Activated CD8-positive, alpha-beta memory T cell treated with anti-CD3 and anti-CD28 coated beads, Interleukin-2, amount 10 ng/mL, durations not matched to agents 7 days and 5 days (primary cell): Measurements from ENCODE around the gene CD7. TPM values are rescaled to one million over a fixed set of nuclear protein-coding genes. Genes with fewer than 3 reads are reported as not detected.
A peak's percentile ranks its signal among the peaks of the same experiment; 100 is the strongest.

Source experiments
- ATAC-seq: fragments of 150-1000 bp; cut with Tn5 transposase; one replicate; pipeline ENCODE4 v1.10.0; 2021; ENCODE audit warnings: moderate library complexity
- CTCF ChIA-PET: fragments of 350-600 bp; sonication (Branson Sonifier 250); formaldehyde crosslinking; loops from one replicate; lab custom pipeline; 2021; ENCODE audit warnings: antibody characterized with exemption; lab: Charles Lee
- DNase-seq: peaks from one replicate; pipeline ENCODE4 v3.0.0-alpha.2; 2020
- H3K27ac Mint-ChIP-seq: one replicate; pipeline ENCODE4 v1.8.0; 2021; ENCODE audit warnings: mild to moderate bottlenecking, mixed read lengths
- H3K27me3 Mint-ChIP-seq: one replicate; pipeline ENCODE4 v1.8.0; 2021; ENCODE audit warnings: mixed read lengths
- H3K36me3 Mint-ChIP-seq: one replicate; pipeline ENCODE4 v1.8.0; 2021; ENCODE audit warnings: mild to moderate bottlenecking, mixed read lengths
- H3K4me1 Mint-ChIP-seq: one replicate; pipeline ENCODE4 v1.8.0; 2021; ENCODE audit warnings: mixed read lengths
- H3K4me3 Mint-ChIP-seq: one replicate; pipeline ENCODE4 v1.8.0; 2021; ENCODE audit warnings: mild to moderate bottlenecking, moderate library complexity, mixed read lengths
- H3K9me3 Mint-ChIP-seq: one replicate; pipeline ENCODE4 v1.8.0; 2022; ENCODE audit warnings: low read depth, mixed read lengths
- total RNA-seq, 2 experiments: library from RNA; stranded (reverse); gene quantifications; one replicate each; pipeline ENCODE4 v1.2.3, GENCODE V29; 2021

Gene CD7
- total RNA-seq, 2 experiments from 2014 or later: 307 to 417 TPM

GRCh38 chr17:82269138-82269881, 48.1 kb downstream of the CD7 start:
- ATAC-seq (no peak), DNase-seq (no peak)
- CTCF ChIA-PET: interaction anchor here (1.0 to 1.8 kb wide), 3 partner anchors 33 to 48 kb away, joined by 3 to 4 read pairs (median 3); partner anchors contain the start of gene CD7
- peak overlapping the region; percentile 59 for H3K27ac Mint-ChIP-seq
- no peaks in the 10 kb centered on the region for H3K27me3 Mint-ChIP-seq
- H3K4me3 Mint-ChIP-seq: no peak overlapping the region
- no peaks in the 10 kb centered on the region for H3K9me3 Mint-ChIP-seq
- peaks cover 54% of the 10 kb centered on the region for H3K36me3 Mint-ChIP-seq
- peaks cover 59% of the 10 kb centered on the region for H3K4me1 Mint-ChIP-seq

GRCh38 chr17:82267575-82268379, 49.6 kb downstream of the CD7 start:
- Mint-ChIP-seq H3K36me3 (peaks cover 62% of the 10 kb centered on the region), H3K9me3 (no peaks in the 10 kb centered on the region), H3K4me3 (peak overlapping the region; percentile 10), H3K27ac (peak overlapping the region; percentile 72), H3K27me3 (no peaks in the 10 kb centered on the region), H3K4me1 (peaks cover 59% of the 10 kb centered on the region)
- ATAC-seq: peak; percentile 59
- CTCF ChIA-PET: interaction anchor here (1.3 to 2.4 kb wide), 3 partner anchors 33 to 83 kb away, joined by 3 to 8 read pairs (median 4); partner anchors contain the start of gene CD7
- DNase-seq: peak; percentile 69

GRCh38 chr17:82266142-82266541, 51.3 kb downstream of the CD7 start:
- Mint-ChIP-seq H3K27ac (no peak overlapping the region), H3K36me3 (peaks cover 66% of the 10 kb centered on the region), H3K9me3 (no peaks in the 10 kb centered on the region), H3K4me1 (peaks cover 44% of the 10 kb centered on the region), H3K4me3 (no peak overlapping the region), H3K27me3 (no peaks in the 10 kb centered on the region)
- DNase-seq: no peak
- no peak for ATAC-seq
- CTCF ChIA-PET: interaction anchor here (1.3 to 2.4 kb wide), 2 partner anchors 34 to 85 kb away, joined by 3 to 8 read pairs; no protein-coding TSS in a partner anchor

Other genes starting within 250 kb of the CD7 start
- gene FASN, start 219.4 kb downstream of the CD7 start, total RNA-seq: 100 to 1,000 TPM; 229 to 277 TPM
- gene CCDC57, start 104.8 kb downstream of the CD7 start, total RNA-seq: 10 to 100 TPM; 70.2 to 73.9 TPM
- gene SLC16A3, start 88.6 kb downstream of the CD7 start, total RNA-seq: 100 to 1,000 TPM; 119 to 148 TPM
- gene CSNK1D, start 43.9 kb downstream of the CD7 start, total RNA-seq: 100 to 1,000 TPM; 120 to 139 TPM
- gene SECTM1, start 16.2 kb upstream of the CD7 start, total RNA-seq: 1 to 10 TPM in 1 of 2 experiments, under 1 TPM in 1; 0.68 to 2.7 TPM
- gene TEX19, start 41.6 kb upstream of the CD7 start, total RNA-seq: under 1 TPM in 1 of 2 experiments, not detected in 1; 0.15 TPM
- gene UTS2R, start 54.2 kb upstream of the CD7 start, total RNA-seq: under 1 TPM in 1 of 2 experiments, not detected in 1; 0.16 TPM
- 10 to 100 TPM; 50.5 to 72.5 TPM for gene HEXD, start 100.7 kb upstream of the CD7 start, total RNA-seq
- gene OGFOD3, start 101.0 kb upstream of the CD7 start, total RNA-seq: 10 to 100 TPM; 27.1 to 30.5 TPM
- 100 to 1,000 TPM; 269 to 378 TPM for gene CYBC1, start 133.1 kb upstream of the CD7 start, total RNA-seq
- 100 to 1,000 TPM; 114 TPM for gene NARF, start 141.1 kb upstream of the CD7 start, total RNA-seq
- 10 to 100 TPM; 81.7 to 85.1 TPM for gene FOXK2, start 202.1 kb upstream of the CD7 start, total RNA-seq